Neural cell (in vitro differentiated cells): ENCODE results near the gene CSNK1E.

ENCODE experiments used
- EZH2 ChIP-seq: fragments of 200-600, 300-800 bp; shearing (Covaris generic), sonication (generic); IDR thresholded peaks from 2 replicates; pipeline ENCODE4 v1.6.1; 2014; ENCODE audit warnings: antibody characterized with exemption, low read length, borderline replicate concordance, mild to moderate bottlenecking; ENCODE audit not compliant: insufficient read depth, poor library complexity, severe bottlenecking
- REST ChIP-seq: IDR thresholded peaks from 2 replicates; pipeline ENCODE4 v1.6.1; 2012; ENCODE audit warnings: borderline replicate concordance
- SMC3 ChIP-seq: fragments of 450-650 bp; conservative IDR thresholded peaks from 2 replicates; pipeline ENCODE4 v1.6.1; 2014; ENCODE audit warnings: antibody characterized with exemption, mild to moderate bottlenecking, moderate library complexity; ENCODE audit not compliant: poor library complexity
- TF ChIP-seq, protein P1 (sequence below): fragments of 450-650 bp; IDR thresholded peaks from 2 replicates; pipeline ENCODE4 v1.5.1; 2014; ENCODE audit warnings: antibody characterized with exemption, mild to moderate bottlenecking, moderate library complexity; ENCODE audit not compliant: poor library complexity, severe bottlenecking

GRCh38 chr22:38345782-38346181 lies 28.5 kb upstream of the CSNK1E start:
- TF ChIP-seq, protein P1, sequence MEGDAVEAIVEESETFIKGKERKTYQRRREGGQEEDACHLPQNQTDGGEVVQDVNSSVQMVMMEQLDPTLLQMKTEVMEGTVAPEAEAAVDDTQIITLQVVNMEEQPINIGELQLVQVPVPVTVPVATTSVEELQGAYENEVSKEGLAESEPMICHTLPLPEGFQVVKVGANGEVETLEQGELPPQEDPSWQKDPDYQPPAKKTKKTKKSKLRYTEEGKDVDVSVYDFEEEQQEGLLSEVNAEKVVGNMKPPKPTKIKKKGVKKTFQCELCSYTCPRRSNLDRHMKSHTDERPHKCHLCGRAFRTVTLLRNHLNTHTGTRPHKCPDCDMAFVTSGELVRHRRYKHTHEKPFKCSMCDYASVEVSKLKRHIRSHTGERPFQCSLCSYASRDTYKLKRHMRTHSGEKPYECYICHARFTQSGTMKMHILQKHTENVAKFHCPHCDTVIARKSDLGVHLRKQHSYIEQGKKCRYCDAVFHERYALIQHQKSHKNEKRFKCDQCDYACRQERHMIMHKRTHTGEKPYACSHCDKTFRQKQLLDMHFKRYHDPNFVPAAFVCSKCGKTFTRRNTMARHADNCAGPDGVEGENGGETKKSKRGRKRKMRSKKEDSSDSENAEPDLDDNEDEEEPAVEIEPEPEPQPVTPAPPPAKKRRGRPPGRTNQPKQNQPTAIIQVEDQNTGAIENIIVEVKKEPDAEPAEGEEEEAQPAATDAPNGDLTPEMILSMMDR = no peak
- TF ChIP-seq REST (no peak), EZH2 (no peak), SMC3 (no peak)
